Psoas muscle (tissue), 8 donors: ENCODE results near the gene KCTD21. TPM values are rescaled to one million over a fixed set of nuclear protein-coding genes. Genes with fewer than 3 reads are reported as not detected.

Experiments
- ATAC-seq, 4 donors: fragments of 200-7000 bp; cut with Tn5 transposase; one replicate each; pipeline ENCODE4 v1.9.1; 2020; ENCODE audit warnings: moderate library complexity in 3 of 4, mild to moderate bottlenecking in 2 of 4
- DNase-seq, 2 donors: peaks; one replicate each; pipeline ENCODE4 v3.0.0-alpha.2; 2020
- H3K27ac ChIP-seq: fragments of 200-600 bp; one replicate; pipeline ENCODE4 v1.8.0; 2022
- H3K27me3 ChIP-seq, 3 donors: fragments of 200-600 bp in 1 of 3; one replicate each; pipeline versions ENCODE4 v1.6.1 to v1.8.0; 2013 to 2022; ENCODE audit warnings: low read length in 2 of 3, mild to moderate bottlenecking in 2 of 3, moderate library complexity in 1 of 3; ENCODE audit not compliant: insufficient read depth in 3 of 3
- H3K36me3 ChIP-seq, 2 donors: fragments of 200-600 bp in 1 of 2; one replicate each; pipeline versions ENCODE4 v1.6.1 to v1.8.0; 2013 to 2022; ENCODE audit warnings: low read depth in 1 of 2, mild to moderate bottlenecking in 1 of 2, moderate library complexity in 1 of 2; ENCODE audit not compliant: insufficient read depth in 1 of 2
- H3K4me1 ChIP-seq: fragments of 200-600 bp; one replicate; pipeline ENCODE4 v1.8.0; 2022
- H3K4me3 ChIP-seq: fragments of 200-600 bp; one replicate; pipeline ENCODE4 v1.8.0; 2022; ENCODE audit warnings: mild to moderate bottlenecking
- H3K9me3 ChIP-seq: fragments of 200-600 bp; one replicate; pipeline ENCODE4 v1.8.0; 2022
- CTCF ChIP-seq: fragments of 200-600 bp; IDR thresholded peaks from one replicate; pipeline ENCODE4 v1.8.0; 2022; ENCODE audit warnings: antibody characterized with exemption
- WGBS, 3 donors: extraction: QIAGEN DNeasy Blood & Tissue Kit; methylation state at CpG; one replicate each; pipeline versions ENCODE4 v1.1.6 to v1.1.7; 2013; 5-methylcytosine and 5-hydroxymethylcytosine counted together
- intact Hi-C, 2 donors: fragments of 100-400 bp; cut with DNase I; formaldehyde crosslinking; loops; one replicate each; pipeline versions ENCODE4 v1.11.0 to v1.14.2; 2022
- polyA plus RNA-seq, 3 donors: library from polyadenylated mRNA; stranded (reverse); fragments of 200-250 nt; gene quantifications; one replicate each; pipeline ENCODE4 v1.2.3, GENCODE V29; 2013
- total RNA-seq, 4 donors: library from RNA; stranded (reverse); fragmentation: NEBNext Ultra II Directional in 2 of 4; extraction: Animal tissue kit (Norgen Biotek cat#: 25700) in 2 of 4; gene quantifications; one replicate each; pipeline versions ENCODE4 v1.2.1 to v1.2.4, GENCODE V29; 2021 to 2023
- donor health status: healthy with polysubstance abuse.
- donor health status: DM: no; HTN: no; CAD: no; lungs with moderate emphysema.
- donor health status: Bipolar disorder and iron deficiency.
- donor health status: healthy.
- donor health status: DM: yes; HTN: yes; CAD: no.
- donor health status: DM: no; HTN: no; CAD: no.
- donor health status: DM: no; HTN: no; CAD: no.
- donor health status: DM: yes; HTN: yes; CAD: no.

KCTD21 gene
- total and polyA plus RNA-seq, 7 donors: 4.7 to 10.3 (median 5.6) TPM

- H3K4me1 ChIP-seq: no peaks in the 10 kb centered on the region
- H3K36me3 ChIP-seq: peaks cover 0 to 29% of the 10 kb centered on the region in 2 donors
- H3K4me3 ChIP-seq: no peak overlapping the region
- intact Hi-C loops: no loop called here
- ATAC-seq: peak; percentile 65 to 90 (median 82)
- no peaks in the 10 kb centered on the region for H3K9me3 ChIP-seq
- WGBS, 3 donors: 67 to 76% (median 68%) methylated on average over 9 of the region's 9 CpGs
- no peak for DNase-seq
- H3K27ac ChIP-seq: no peak overlapping the region
- TF ChIP-seq CTCF: no peak
- H3K27me3 ChIP-seq: no peaks in the 10 kb centered on the region
Observed at GRCh38 chr11:78201096-78201818, 12.8 kb upstream of the KCTD21 start.

- Histone ChIP-seq H3K4me1 (no peaks in the 10 kb centered on the region), H3K27me3 (no peaks in the 10 kb centered on the region), H3K4me3 (no peak overlapping the region), H3K36me3 (peaks cover 0 to 22% of the 10 kb centered on the region in 2 donors), H3K9me3 (no peaks in the 10 kb centered on the region), H3K27ac (no peak overlapping the region)
- intact Hi-C loops: no loop called here
- no peak for DNase-seq
- WGBS, 3 donors: 92 to 96% (median 95%) methylated on average over 13 of the region's 13 CpGs
- TF ChIP-seq CTCF: no peak
- no peak for ATAC-seq
Observed at GRCh38 chr11:78200553-78200952, 12.1 kb upstream of the KCTD21 start.

- ATAC-seq: no peak
- Histone ChIP-seq H3K9me3 (no peaks in the 10 kb centered on the region), H3K27me3 (no peaks in the 10 kb centered on the region), H3K27ac (no peak overlapping the region), H3K4me1 (no peaks in the 10 kb centered on the region), H3K4me3 (no peak overlapping the region), H3K36me3 (peaks cover 0 to 21% of the 10 kb centered on the region in 2 donors)
- intact Hi-C loops: no loop called here
- DNase-seq: no peak
- WGBS, 3 donors: 93 to 96% (median 94%) methylated on average over 4 of the region's 4 CpGs
- TF ChIP-seq CTCF: no peak
Observed at GRCh38 chr11:78200061-78200460, 11.6 kb upstream of the KCTD21 start.

- no peak for ATAC-seq
- Histone ChIP-seq H3K4me1 (no peaks in the 10 kb centered on the region), H3K36me3 (peaks cover 0 to 21% of the 10 kb centered on the region in 2 donors), H3K4me3 (no peak overlapping the region), H3K27me3 (no peaks in the 10 kb centered on the region), H3K27ac (no peak overlapping the region), H3K9me3 (no peaks in the 10 kb centered on the region)
- no peak for TF ChIP-seq CTCF
- intact Hi-C loops: no loop called here
- WGBS, 3 donors: 98 to 99% (median 99%) methylated on average over 5 of the region's 5 CpGs
- DNase-seq: no peak
Observed at GRCh38 chr11:78199653-78200015, 11.2 kb upstream of the KCTD21 start.
